Kidney (tissue), 14 donors: ENCODE measurements around the gene NECTIN4. TPM values are rescaled to one million over a fixed set of nuclear protein-coding genes. Genes with fewer than 3 reads are reported as not detected.

ENCODE experiments used
- DNase-seq, 5 donors: peaks; one replicate each; pipeline ENCODE4 v3.0.0-alpha.2; 2013 to 2020
- FAIRE-seq: peaks from 2 replicates; lab custom pipeline; 2012; peaks lifted over from hg19 to GRCh38; lab: Jason Lieb, UNC
- H3K27ac ChIP-seq, 2 donors: one replicate each; pipeline ENCODE4 v1.7.0; 2013; ENCODE audit warnings: low read depth in 2 of 2, low read length in 2 of 2, inconsistent platforms in 1 of 2
- H3K27me3 ChIP-seq: one replicate; pipeline ENCODE4 v1.7.1; 2013; ENCODE audit warnings: low read length, inconsistent platforms; ENCODE audit not compliant: control insufficient read depth, insufficient read depth
- H3K36me3 ChIP-seq, 3 donors: one replicate each; pipeline versions ENCODE4 v1.7.0 to v1.7.1; 2013; ENCODE audit warnings: low read length in 3 of 3, control low read depth in 1 of 3, inconsistent platforms in 1 of 3; ENCODE audit not compliant: insufficient read depth in 3 of 3, control insufficient read depth in 2 of 3
- H3K4me1 ChIP-seq, 3 donors: one replicate each; pipeline versions ENCODE4 v1.7.0 to v1.7.1; 2013; ENCODE audit warnings: low read length in 3 of 3, inconsistent platforms in 1 of 3, low read depth in 1 of 3; ENCODE audit not compliant: control insufficient read depth in 2 of 3, insufficient read depth in 2 of 3
- H3K4me3 ChIP-seq, 3 donors: one replicate each; pipeline versions ENCODE4 v1.7.0 to v1.8.1; 2013; ENCODE audit warnings: low read length in 3 of 3, control low read depth in 1 of 3, inconsistent platforms in 1 of 3
- H3K9ac ChIP-seq, 3 donors: one replicate each; pipeline versions ENCODE4 v1.7.0 to v1.7.1; 2013; ENCODE audit warnings: low read length in 3 of 3, control low read depth in 1 of 3, inconsistent platforms in 1 of 3
- H3K9me3 ChIP-seq, 3 donors: one replicate each; pipeline versions ENCODE4 v1.7.0 to v1.7.1; 2013; ENCODE audit warnings: low read length in 3 of 3, control low read depth in 1 of 3, inconsistent platforms in 1 of 3; ENCODE audit not compliant: control insufficient read depth in 2 of 3, insufficient read depth in 1 of 3
- intact Hi-C: fragments of 100-400 bp; cut with DNase I; formaldehyde crosslinking; loops from one replicate; pipeline ENCODE4 v1.11.1; 2022
- polyA plus RNA-seq: library from polyadenylated mRNA; stranded (reverse); fragments of 350-450 nt; fragmentation: Illumina TruSeq; extraction: RNeasy Lipid Tissue Mini Kit (QIAGEN cat#74804); gene quantifications from one replicate; pipeline ENCODE4 v1.2.3, GENCODE V29; 2014; ENCODE audit warnings: low read depth, low replicate concordance; ENCODE audit not compliant: insufficient read depth
- total RNA-seq: library from RNA; stranded (reverse); fragmentation: NEBNext Ultra II Directional; extraction: Animal tissue kit (Norgen Biotek cat#: 25700); gene quantifications from one replicate; pipeline ENCODE4 v1.2.1, GENCODE V29; 2021
- TF ChIP-seq, protein P1 (sequence below): IDR thresholded peaks from 3 replicates; pipeline ENCODE4 v1.5.1; 2012; ENCODE audit warnings: mild to moderate bottlenecking, moderate library complexity, borderline replicate concordance; ENCODE audit not compliant: insufficient read depth; ENCODE audit errors: extremely low read depth
- donor health status: control.
- donor health status: control.
- donor health status: control.
- donor health status: control.
- donor health status: control.
- donor health status: DM: yes; HTN: yes; CAD: no.
- donor health status: Normal renal cell carcinoma (clear cell type).

Gene NECTIN4
- total and polyA plus RNA-seq, 2 donors from 2014 or later = 2.7 to 12.8 TPM

DNA sequence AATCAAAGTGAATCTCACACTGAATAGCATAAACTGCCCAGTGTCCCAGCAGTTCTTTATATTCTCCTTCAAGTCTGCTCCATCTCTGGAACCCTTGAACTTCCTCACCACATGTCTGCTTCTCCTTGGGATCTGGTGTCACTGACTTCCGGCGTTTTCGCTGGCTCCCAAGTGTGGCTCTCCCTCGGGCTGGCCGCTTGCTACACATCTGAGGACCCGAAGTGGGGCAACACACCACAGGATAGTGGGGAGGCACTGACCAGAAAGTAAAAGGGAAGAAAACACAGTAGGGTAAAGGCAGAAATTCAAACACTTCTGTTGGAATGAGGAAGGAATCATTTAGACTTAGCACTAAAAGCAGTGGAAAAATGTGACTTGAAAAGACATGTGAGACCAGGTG is 33.6 kb upstream of the NECTIN4 start:
- Histone ChIP-seq H3K9me3 (no peaks in the 10 kb centered on the region), H3K36me3 (peaks cover 8 to 60% (median 38%) of the 10 kb centered on the region in 3 donors), H3K27ac (no peak overlapping the region), H3K27me3 (no peaks in the 10 kb centered on the region), H3K9ac (no peak overlapping the region), H3K4me3 (no peak overlapping the region), H3K4me1 (peaks cover 4 to 36% (median 27%) of the 10 kb centered on the region in 3 donors)
- DNase-seq (no peak), FAIRE-seq (no peak)
- TF ChIP-seq, protein P1, sequence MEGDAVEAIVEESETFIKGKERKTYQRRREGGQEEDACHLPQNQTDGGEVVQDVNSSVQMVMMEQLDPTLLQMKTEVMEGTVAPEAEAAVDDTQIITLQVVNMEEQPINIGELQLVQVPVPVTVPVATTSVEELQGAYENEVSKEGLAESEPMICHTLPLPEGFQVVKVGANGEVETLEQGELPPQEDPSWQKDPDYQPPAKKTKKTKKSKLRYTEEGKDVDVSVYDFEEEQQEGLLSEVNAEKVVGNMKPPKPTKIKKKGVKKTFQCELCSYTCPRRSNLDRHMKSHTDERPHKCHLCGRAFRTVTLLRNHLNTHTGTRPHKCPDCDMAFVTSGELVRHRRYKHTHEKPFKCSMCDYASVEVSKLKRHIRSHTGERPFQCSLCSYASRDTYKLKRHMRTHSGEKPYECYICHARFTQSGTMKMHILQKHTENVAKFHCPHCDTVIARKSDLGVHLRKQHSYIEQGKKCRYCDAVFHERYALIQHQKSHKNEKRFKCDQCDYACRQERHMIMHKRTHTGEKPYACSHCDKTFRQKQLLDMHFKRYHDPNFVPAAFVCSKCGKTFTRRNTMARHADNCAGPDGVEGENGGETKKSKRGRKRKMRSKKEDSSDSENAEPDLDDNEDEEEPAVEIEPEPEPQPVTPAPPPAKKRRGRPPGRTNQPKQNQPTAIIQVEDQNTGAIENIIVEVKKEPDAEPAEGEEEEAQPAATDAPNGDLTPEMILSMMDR = no peak
- intact Hi-C loops = no loop called here

DNA sequence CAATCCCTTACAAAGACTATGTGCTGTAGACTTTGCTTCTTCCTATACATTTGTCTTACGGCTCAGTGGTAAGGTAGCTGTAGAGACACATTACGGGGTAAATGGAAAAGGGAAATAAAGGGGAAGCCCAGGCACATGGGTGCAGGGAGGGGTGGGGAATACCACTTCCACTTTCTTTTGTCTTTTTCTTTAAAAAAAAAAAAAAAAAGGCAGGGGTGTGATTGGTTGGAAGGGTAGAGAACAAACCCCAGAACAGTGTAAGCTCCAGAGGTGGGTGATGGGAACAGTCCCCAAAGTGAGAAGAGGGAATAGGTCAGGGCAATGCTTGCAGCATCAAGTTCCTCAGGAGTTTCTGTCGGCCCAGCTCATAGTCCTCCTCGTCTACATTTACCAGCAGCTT is 32.5 kb upstream of the NECTIN4 start:
- Histone ChIP-seq H3K4me1 (peaks cover 4 to 26% (median 23%) of the 10 kb centered on the region in 3 donors), H3K9ac (no peak overlapping the region), H3K4me3 (no peak overlapping the region), H3K27me3 (no peaks in the 10 kb centered on the region), H3K27ac (no peak overlapping the region), H3K9me3 (no peaks in the 10 kb centered on the region), H3K36me3 (peaks cover 5 to 50% (median 31%) of the 10 kb centered on the region in 3 donors)
- TF ChIP-seq, protein P1 = no peak
- DNase-seq (no peak), FAIRE-seq (no peak)
- intact Hi-C loops = no loop called here

DNA sequence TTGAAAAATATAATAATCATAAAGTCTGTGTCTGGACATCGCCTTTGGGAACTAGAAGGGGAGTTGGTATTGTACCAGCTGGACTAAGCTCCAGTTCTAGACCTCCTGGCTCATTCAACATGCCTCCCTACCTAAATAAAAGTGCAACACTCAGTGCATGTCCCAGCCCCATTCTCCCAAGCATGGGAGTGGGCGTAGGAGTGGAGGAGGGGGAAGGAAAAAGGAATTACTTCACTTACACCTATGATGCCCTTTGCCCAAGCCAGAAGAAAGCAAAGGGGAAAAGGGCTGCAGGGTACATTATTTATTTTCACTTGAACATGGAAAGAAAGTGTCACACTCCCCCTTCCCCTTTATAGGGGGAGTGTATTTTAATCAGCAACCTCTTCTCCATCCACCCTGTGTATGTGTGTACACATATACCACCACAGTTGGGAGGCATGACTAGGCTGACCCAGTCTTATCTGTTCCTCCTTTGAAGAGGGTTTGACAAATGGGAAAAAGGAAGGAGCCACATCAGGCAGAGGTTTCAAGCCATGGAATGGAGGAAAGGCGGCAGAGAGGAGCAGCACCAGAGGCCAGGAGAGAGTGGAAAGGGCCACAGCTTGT is 31.8 kb upstream of the NECTIN4 start:
- no peak overlapping the region for H3K4me3 ChIP-seq
- no peak for FAIRE-seq
- no peak overlapping the region for H3K9ac ChIP-seq
- no peaks in the 10 kb centered on the region for H3K9me3 ChIP-seq
- no peaks in the 10 kb centered on the region for H3K27me3 ChIP-seq
- peaks cover 4 to 32% (median 28%) of the 10 kb centered on the region in 3 donors for H3K4me1 ChIP-seq
- intact Hi-C loops = no loop called here
- TF ChIP-seq, protein P1 = no peak
- no peak for DNase-seq
- H3K36me3 ChIP-seq = peaks cover 3 to 48% (median 31%) of the 10 kb centered on the region in 3 donors
- no peak overlapping the region for H3K27ac ChIP-seq
